ENCODE measurements around the gene VSIG10.
A peak's percentile ranks its signal among the peaks of the same experiment; 100 is the strongest.
"Not testable (repeated sequence)": the region's sequence is repeated elsewhere in the genome, so short reads cannot be mapped to it uniquely, and the experiment has no call there.

The VSIG10 gene

DNA sequence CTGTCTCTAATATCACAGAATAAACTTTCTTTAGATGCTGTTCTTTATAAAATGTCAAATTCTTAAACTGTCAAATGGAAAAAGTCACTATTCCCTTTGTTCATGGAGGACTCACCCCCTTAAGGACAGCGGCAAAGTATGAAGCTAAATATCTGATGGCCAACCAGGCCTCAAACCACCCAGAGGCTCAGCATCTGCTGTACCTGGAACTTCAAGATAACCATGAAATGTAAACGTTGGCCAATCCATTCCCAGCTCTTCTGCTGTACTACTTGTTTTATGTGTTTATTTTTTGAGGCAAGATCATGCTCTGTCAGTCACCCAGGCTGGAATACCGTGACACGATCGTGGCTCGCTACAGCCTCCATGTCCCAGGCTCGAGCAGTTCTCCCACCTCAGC lies 71.6 kb downstream of the VSIG10 start:
- DNase-seq, result no peak

DNA sequence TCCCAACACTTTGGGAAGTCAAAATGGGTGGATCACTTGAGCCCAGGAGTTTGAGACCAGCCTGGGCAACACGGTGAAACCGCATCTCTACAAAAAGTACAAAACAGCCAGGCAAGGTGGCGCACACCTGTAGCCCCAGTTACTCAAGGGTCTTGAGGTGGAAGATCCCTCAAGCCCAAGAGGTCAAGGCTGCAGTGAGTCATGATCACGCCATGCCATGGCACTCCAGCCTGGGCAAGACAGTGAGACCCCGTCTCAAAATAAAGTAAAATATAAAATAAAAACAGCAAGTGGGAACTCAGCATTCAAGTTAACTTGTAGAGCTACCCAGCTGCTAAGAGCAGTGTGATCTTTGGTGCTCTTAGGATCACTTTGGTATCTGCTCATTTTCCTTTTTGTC lies 74.6 kb downstream of the VSIG10 start:
- no peak for DNase-seq

- DNase-seq, result peak in 1 of 2 donors; percentile 56
Measured at GRCh38 chr12:118025168-118025567, 78.6 kb downstream of the VSIG10 start.

- no peak for DNase-seq
Measured at GRCh38 chr12:118023301-118023860, 80.4 kb downstream of the VSIG10 start.

DNA sequence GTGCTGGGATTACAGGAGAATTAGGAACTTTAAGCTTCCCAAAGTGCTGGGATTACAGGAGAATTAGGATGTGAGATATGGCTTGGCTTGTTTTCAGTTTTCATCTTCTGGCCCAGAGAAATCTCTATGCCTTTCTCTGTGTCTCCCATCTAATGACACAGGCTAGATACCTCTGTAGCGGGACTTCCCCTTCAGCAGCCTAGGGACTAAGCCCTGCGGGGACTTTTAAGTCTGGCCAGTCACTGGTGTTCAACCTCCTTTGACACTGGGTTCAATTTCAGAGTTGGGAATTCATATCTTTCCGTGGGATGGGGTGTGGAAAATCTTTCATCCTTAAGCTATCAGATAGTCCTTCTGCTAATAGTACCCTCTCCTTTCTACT lies 81.1 kb downstream of the VSIG10 start:
- no peak for DNase-seq

DNA sequence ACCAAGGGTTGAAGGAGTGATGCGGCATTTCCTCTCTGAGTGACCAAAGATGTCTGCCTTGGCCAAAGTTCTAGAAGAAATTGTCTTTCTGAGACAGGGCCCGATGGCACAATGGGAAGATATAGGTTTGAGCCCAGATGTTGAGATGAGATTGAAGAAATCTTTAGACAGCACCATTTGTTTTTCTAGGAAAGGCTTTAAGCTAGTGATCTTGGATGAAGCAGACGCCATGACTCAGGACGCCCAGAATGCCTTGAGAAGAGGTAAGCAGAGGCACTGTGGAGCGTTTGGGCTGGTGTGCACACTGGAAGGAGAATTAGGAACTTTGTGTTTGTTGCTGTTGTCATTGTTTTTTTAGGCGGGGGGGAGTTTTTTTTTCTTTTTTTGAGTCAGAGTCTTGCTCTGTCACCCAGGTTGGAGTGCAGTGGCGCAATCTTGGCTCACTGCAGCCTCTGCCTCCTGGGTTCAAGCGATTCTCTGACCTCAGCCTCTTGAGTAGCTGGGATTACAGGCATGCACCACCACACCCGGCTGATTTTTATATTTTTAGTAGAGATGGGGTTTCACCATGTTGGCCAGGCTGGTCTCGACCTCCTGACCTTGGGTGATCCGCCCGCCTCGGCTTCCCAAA lies 81.6 kb downstream of the VSIG10 start:
- DNase-seq, result not testable (repeated sequence)

DNA sequence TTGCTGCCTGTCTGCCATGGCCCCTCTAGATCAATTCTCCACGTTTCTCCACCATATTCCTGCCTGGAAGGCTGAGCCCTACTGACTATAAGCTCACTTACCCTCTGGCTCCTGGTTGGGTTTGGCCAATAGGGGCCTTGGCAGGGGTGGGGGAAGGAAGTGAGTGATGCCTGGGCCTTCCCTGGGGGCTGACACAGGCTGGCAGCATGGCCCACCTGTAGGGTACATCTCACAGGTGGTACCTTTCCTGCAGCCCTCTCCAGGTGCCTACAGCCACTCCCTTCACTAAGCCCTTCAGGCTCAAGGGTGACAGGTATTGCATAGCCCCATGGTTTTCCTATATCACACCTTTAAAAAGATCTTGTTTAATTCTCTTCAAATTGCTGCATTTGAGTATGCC lies 83.8 kb downstream of the VSIG10 start:
- no peak for DNase-seq

- DNase-seq, result no peak
Measured at GRCh38 chr12:118017926-118018325, 85.9 kb downstream of the VSIG10 start.

- DNase-seq, result peak; percentile 89 to 96
Measured at GRCh38 chr12:118016424-118017264, 87.2 kb downstream of the VSIG10 start, which contains the start of gene RFC5. TSS of gene RFC5 (plus strand) at chr12:118016703. CDS start at chr12:118016828, 125 bp downstream.

- no peak for DNase-seq
Measured at GRCh38 chr12:118015944-118016343, 87.9 kb downstream of the VSIG10 start.

- DNase-seq, result no peak
Measured at GRCh38 chr12:118015306-118015705, 88.5 kb downstream of the VSIG10 start.

Measured in hippocampal formation (tissue), 2 donors.